ENCODE results near the gene ZNF23.

The ZNF23 gene

DNA sequence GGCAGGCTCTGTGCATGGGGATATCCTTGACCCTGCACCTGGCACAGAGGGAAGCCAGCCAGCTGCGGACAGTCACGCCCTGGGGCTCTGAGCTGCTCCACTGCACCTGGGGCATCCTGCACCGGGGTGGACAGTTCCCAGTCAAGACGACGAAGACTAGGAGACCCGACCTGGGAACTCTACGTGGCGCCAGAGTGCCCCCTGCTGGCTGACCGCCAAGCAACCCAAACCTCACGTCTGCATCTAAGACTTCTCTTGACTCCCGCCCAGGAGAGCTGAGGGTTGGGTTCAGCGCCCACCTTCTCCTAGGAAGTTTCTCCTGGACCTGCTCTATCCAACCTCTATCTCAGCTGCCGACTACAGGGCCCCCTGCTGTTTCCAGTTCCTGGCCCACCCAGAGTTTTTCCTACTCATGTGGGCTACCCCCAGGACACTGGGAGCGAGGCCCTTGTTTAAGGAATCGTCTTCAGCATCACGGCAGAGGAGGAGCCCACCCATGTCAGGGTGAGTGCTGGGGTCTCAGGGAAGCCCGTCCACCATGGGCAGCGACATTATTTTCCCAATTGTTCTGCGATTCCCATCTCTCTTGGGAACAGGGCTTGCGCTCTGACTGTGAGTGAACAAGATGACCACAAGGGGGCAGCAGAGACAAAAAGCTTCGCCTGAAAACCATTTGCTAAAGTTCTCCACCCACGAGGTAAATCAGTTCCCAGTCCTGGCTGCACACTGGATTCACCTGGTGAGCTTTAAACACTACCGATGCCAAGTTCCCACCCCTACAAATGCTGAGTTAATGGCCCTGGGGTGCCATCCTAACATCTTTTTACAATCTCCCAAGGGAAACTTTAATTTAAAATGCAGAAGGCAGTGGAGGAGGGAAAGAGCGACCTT lies 49.5 kb downstream of the ZNF23 start:
- Histone ChIP-seq H3K79me2 (ENCODE audit: control insufficient read depth, insufficient read depth, low read length, unreplicated experiment) (no peaks in the 10 kb centered on the region), H3K36me3 (ENCODE audit: insufficient read depth, low read length) (no peaks in the 10 kb centered on the region), H3K27ac (ENCODE audit: low read depth, low read length) (no peak overlapping the region), H3K4me3 (ENCODE audit: low read depth, low read length) (no peak overlapping the region), H3K27me3 (ENCODE audit: insufficient read depth, low read length) (peaks cover 56% of the 10 kb centered on the region), H3K4me1 (ENCODE audit: control insufficient read depth, insufficient read depth, low read length, unreplicated experiment) (no peaks in the 10 kb centered on the region), H2AFZ (ENCODE audit: low read length, unreplicated experiment) (no peak overlapping the region)

- Histone ChIP-seq H3K27me3 (ENCODE audit: insufficient read depth, low read length) (peaks cover 48% of the 10 kb centered on the region), H3K4me3 (ENCODE audit: low read depth, low read length) (no peak overlapping the region), H3K79me2 (ENCODE audit: control insufficient read depth, insufficient read depth, low read length, unreplicated experiment) (no peaks in the 10 kb centered on the region), H3K27ac (ENCODE audit: low read depth, low read length) (no peak overlapping the region), H3K36me3 (ENCODE audit: insufficient read depth, low read length) (no peaks in the 10 kb centered on the region), H3K4me1 (ENCODE audit: control insufficient read depth, insufficient read depth, low read length, unreplicated experiment) (no peaks in the 10 kb centered on the region), H2AFZ (ENCODE audit: low read length, unreplicated experiment) (no peak overlapping the region)
These were observed 51.9 kb downstream of the ZNF23 start for GRCh38 chr16:71410146-71410545.

- Histone ChIP-seq H3K79me2 (ENCODE audit: control insufficient read depth, insufficient read depth, low read length, unreplicated experiment) (no peaks in the 10 kb centered on the region), H2AFZ (ENCODE audit: low read length, unreplicated experiment) (no peak overlapping the region), H3K4me3 (ENCODE audit: low read depth, low read length) (no peak overlapping the region), H3K36me3 (ENCODE audit: insufficient read depth, low read length) (no peaks in the 10 kb centered on the region), H3K4me1 (ENCODE audit: control insufficient read depth, insufficient read depth, low read length, unreplicated experiment) (no peaks in the 10 kb centered on the region), H3K27me3 (ENCODE audit: insufficient read depth, low read length) (peaks cover 54% of the 10 kb centered on the region), H3K27ac (ENCODE audit: low read depth, low read length) (no peak overlapping the region)
These were observed 52.9 kb downstream of the ZNF23 start for GRCh38 chr16:71409011-71409775.

DNA sequence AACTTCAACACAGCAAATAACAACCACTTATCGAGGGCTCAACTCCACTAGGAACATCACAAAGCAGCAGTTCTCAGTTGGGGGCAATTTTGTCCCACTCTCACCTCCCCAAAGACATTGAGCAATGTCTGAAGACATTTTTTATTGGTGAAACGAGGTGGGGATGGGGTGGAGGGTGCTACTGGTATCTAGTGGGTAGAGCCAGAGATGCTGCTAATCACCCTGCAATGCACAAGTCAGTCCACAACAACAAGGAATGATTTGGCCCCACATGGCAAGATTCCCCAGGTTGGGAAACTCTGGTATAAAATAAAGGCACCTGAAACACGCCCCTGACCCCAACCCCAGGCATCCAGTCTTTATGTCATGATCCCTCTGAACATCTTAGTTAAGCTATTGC lies 53.5 kb downstream of the ZNF23 start:
- H2AFZ ChIP-seq (ENCODE audit: low read length, unreplicated experiment), result no peak overlapping the region
- no peak overlapping the region for H3K27ac ChIP-seq (ENCODE audit: low read depth, low read length)
- no peaks in the 10 kb centered on the region for H3K79me2 ChIP-seq (ENCODE audit: control insufficient read depth, insufficient read depth, low read length, unreplicated experiment)
- no peak overlapping the region for H3K4me3 ChIP-seq (ENCODE audit: low read depth, low read length)
- H3K4me1 ChIP-seq (ENCODE audit: control insufficient read depth, insufficient read depth, low read length, unreplicated experiment), result no peaks in the 10 kb centered on the region
- no peaks in the 10 kb centered on the region for H3K36me3 ChIP-seq (ENCODE audit: insufficient read depth, low read length)
- peaks cover 60% of the 10 kb centered on the region for H3K27me3 ChIP-seq (ENCODE audit: insufficient read depth, low read length)

DNA sequence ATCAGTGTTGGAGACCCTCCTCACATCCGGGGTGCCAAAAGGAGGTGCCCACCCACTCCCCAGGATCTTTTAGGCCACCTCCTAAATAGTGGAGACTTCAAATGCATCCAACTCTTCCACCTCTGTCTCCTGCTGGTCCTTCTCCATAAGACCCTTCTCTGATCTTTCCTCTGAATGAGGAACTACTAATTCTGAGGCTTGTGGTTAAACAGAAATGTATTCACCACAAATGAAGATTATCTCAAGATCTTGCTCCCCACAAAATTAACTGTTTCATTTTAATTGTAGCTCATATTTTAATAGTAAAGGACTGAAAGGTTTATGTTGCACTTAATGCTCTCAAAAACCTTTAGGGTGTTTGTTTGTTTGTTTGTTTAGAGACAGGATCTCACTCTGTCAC lies 54.3 kb downstream of the ZNF23 start:
- Histone ChIP-seq H2AFZ (ENCODE audit: low read length, unreplicated experiment) (no peak overlapping the region), H3K27ac (ENCODE audit: low read depth, low read length) (no peak overlapping the region), H3K79me2 (ENCODE audit: control insufficient read depth, insufficient read depth, low read length, unreplicated experiment) (no peaks in the 10 kb centered on the region), H3K36me3 (ENCODE audit: insufficient read depth, low read length) (no peaks in the 10 kb centered on the region), H3K4me1 (ENCODE audit: control insufficient read depth, insufficient read depth, low read length, unreplicated experiment) (no peaks in the 10 kb centered on the region), H3K27me3 (ENCODE audit: insufficient read depth, low read length) (peaks cover 67% of the 10 kb centered on the region), H3K4me3 (ENCODE audit: low read depth, low read length) (no peak overlapping the region)

- H3K36me3 ChIP-seq (ENCODE audit: insufficient read depth, low read length), result no peaks in the 10 kb centered on the region
- no peaks in the 10 kb centered on the region for H3K79me2 ChIP-seq (ENCODE audit: control insufficient read depth, insufficient read depth, low read length, unreplicated experiment)
- no peak overlapping the region for H2AFZ ChIP-seq (ENCODE audit: low read length, unreplicated experiment)
- H3K4me3 ChIP-seq (ENCODE audit: low read depth, low read length), result no peak overlapping the region
- H3K27ac ChIP-seq (ENCODE audit: low read depth, low read length), result no peak overlapping the region
- no peaks in the 10 kb centered on the region for H3K4me1 ChIP-seq (ENCODE audit: control insufficient read depth, insufficient read depth, low read length, unreplicated experiment)
- H3K27me3 ChIP-seq (ENCODE audit: insufficient read depth, low read length), result peaks cover 77% of the 10 kb centered on the region
These were observed 55.3 kb downstream of the ZNF23 start for GRCh38 chr16:71406724-71407123.

GRCh38 chr16:71406316-71406715 lies 55.7 kb downstream of the ZNF23 start:
- Histone ChIP-seq H3K79me2 (ENCODE audit: control insufficient read depth, insufficient read depth, low read length, unreplicated experiment) (no peaks in the 10 kb centered on the region), H3K27me3 (ENCODE audit: insufficient read depth, low read length) (peaks cover 79% of the 10 kb centered on the region), H3K4me3 (ENCODE audit: low read depth, low read length) (no peak overlapping the region), H3K4me1 (ENCODE audit: control insufficient read depth, insufficient read depth, low read length, unreplicated experiment) (no peaks in the 10 kb centered on the region), H3K27ac (ENCODE audit: low read depth, low read length) (no peak overlapping the region), H2AFZ (ENCODE audit: low read length, unreplicated experiment) (no peak overlapping the region), H3K36me3 (ENCODE audit: insufficient read depth, low read length) (no peaks in the 10 kb centered on the region)

DNA sequence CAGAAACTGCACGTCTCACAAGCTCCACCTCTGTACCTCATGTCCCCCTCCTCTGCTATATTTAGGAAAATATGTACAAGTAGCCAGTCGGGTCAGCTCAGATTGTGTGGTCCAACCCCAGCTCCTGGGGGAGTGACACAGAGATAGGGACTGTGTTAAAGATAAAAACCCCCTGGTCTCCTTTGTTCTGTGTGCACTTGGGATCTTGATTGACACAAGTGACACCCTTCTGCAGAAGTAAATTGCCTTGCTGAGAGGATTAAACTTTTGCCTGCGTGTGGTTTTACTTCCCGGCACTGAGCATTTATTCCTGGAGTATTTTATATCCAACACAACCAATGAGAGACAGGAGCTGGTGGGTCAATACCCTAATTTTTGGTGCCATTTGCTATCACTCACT lies 57.7 kb downstream of the ZNF23 start:
- no peaks in the 10 kb centered on the region for H3K36me3 ChIP-seq (ENCODE audit: insufficient read depth, low read length)
- no peak overlapping the region for H2AFZ ChIP-seq (ENCODE audit: low read length, unreplicated experiment)
- no peak overlapping the region for H3K27ac ChIP-seq (ENCODE audit: low read depth, low read length)
- no peaks in the 10 kb centered on the region for H3K79me2 ChIP-seq (ENCODE audit: control insufficient read depth, insufficient read depth, low read length, unreplicated experiment)
- H3K4me1 ChIP-seq (ENCODE audit: control insufficient read depth, insufficient read depth, low read length, unreplicated experiment), result no peaks in the 10 kb centered on the region
- H3K4me3 ChIP-seq (ENCODE audit: low read depth, low read length), result no peak overlapping the region
- peaks cover 81% of the 10 kb centered on the region for H3K27me3 ChIP-seq (ENCODE audit: insufficient read depth, low read length)

DNA sequence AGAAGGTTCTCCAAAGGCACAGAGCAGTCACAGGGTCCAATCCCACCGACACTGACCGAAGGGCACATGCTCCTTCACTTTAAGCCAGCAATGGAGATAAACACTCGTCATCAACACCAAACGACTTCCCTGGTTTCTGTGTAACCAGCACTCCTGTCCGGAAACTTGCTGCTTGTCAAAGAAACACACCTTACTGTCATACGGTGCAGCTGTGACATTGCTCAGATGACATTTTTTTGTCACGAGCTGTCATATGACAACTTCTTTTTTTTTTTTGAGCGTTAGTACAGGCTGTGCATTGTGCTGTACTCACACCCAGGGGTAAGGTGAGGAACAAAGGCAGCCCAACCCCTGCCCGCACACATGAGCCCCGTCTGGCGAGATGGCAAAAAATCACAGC lies 59.4 kb downstream of the ZNF23 start:
- H3K79me2 ChIP-seq (ENCODE audit: control insufficient read depth, insufficient read depth, low read length, unreplicated experiment), result no peaks in the 10 kb centered on the region
- no peaks in the 10 kb centered on the region for H3K4me1 ChIP-seq (ENCODE audit: control insufficient read depth, insufficient read depth, low read length, unreplicated experiment)
- no peaks in the 10 kb centered on the region for H3K36me3 ChIP-seq (ENCODE audit: insufficient read depth, low read length)
- peaks cover 73% of the 10 kb centered on the region for H3K27me3 ChIP-seq (ENCODE audit: insufficient read depth, low read length)
- H3K27ac ChIP-seq (ENCODE audit: low read depth, low read length), result no peak overlapping the region
- no peak overlapping the region for H2AFZ ChIP-seq (ENCODE audit: low read length, unreplicated experiment)
- H3K4me3 ChIP-seq (ENCODE audit: low read depth, low read length), result no peak overlapping the region

- Histone ChIP-seq H3K36me3 (ENCODE audit: insufficient read depth, low read length) (no peaks in the 10 kb centered on the region), H3K4me1 (ENCODE audit: control insufficient read depth, insufficient read depth, low read length, unreplicated experiment) (no peaks in the 10 kb centered on the region), H3K4me3 (ENCODE audit: low read depth, low read length) (no peak overlapping the region), H3K27me3 (ENCODE audit: insufficient read depth, low read length) (peaks cover 73% of the 10 kb centered on the region), H2AFZ (ENCODE audit: low read length, unreplicated experiment) (no peak overlapping the region), H3K79me2 (ENCODE audit: control insufficient read depth, insufficient read depth, low read length, unreplicated experiment) (no peaks in the 10 kb centered on the region), H3K27ac (ENCODE audit: low read depth, low read length) (no peak overlapping the region)
These were observed 60.0 kb downstream of the ZNF23 start for GRCh38 chr16:71402007-71402406.

All from ACC112 (cell line).